ENCODE results near the gene MKKS. TPM values are rescaled to one million over a fixed set of nuclear protein-coding genes. Genes with fewer than 3 reads are reported as not detected.

The MKKS gene
- total RNA-seq, 2 donors from 2014 or later, result 11.4 to 13.0 TPM

DNA sequence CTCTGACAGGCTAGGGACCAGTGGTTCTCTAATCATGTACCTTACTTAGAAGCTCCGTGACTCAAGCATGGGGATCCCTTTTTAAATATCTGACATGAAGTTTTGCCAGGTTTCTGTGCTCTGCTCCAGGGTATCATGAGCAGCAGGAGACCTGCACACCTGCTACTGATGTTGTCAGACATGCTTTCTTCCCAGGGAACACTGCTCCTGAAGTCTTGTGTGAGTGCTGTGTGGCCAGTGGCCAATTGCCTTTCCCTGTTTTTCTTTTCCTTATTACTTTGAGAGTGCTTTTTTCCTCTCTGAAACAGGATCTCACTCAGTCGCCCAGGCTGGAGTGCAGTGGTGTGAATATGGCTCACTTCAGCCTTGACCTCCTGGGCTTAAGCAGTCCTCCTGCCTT, 27.5 kb upstream of the MKKS start:
- ATAC-seq (ENCODE audit: insufficient number of reproducible peaks, low FRiP score, low read depth) (no peak), DNase-seq (ENCODE audit: low spot score) (no peak)
- no peaks in the 10 kb centered on the region for H3K27me3 ChIP-seq (replicated peaks; ENCODE audit: insufficient read depth)
- no peak for TF ChIP-seq CTCF (IDR thresholded peaks at IDR 0.05)
- peaks cover 6 to 10% of the 10 kb centered on the region in 2 donors for H3K4me1 ChIP-seq (ENCODE audit: control insufficient read depth in 1 of 2, low read depth in 2 of 2)
- H3K27ac ChIP-seq, result no peak overlapping the region
- H3K36me3 ChIP-seq, result no peaks in the 10 kb centered on the region
- H3K9me3 ChIP-seq, result no peaks in the 10 kb centered on the region
- H3K4me3 ChIP-seq, result no peak overlapping the region

DNA sequence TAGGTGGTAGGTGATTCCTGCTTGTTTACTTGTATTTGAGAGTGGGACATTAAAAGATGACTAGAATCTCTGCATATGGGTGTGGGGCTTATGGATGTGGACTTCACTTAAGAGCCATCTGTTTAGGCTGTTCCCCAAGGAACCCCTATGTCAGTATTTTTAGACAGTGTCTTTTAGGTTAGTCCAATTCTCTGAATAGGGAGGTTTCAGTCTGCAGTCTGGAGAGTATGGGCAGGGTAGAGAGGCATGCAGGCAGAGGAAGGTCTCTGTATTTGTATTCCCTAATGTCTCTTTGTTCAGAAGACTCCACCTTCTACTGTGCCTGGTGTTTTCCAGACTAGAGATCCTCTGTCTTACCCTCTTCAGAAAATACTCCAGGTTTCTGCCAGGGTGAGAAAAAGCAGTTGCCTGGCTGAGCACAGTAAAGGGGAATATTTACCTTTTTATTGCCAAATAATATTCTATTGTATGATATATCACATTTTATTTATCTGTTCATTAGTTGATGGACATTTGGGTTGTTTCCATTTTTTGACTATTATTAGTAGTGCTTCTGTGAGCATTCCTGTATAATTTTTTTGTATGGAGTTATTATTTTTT, 20.2 kb upstream of the MKKS start:
- no peak overlapping the region for H3K27ac ChIP-seq

DNA sequence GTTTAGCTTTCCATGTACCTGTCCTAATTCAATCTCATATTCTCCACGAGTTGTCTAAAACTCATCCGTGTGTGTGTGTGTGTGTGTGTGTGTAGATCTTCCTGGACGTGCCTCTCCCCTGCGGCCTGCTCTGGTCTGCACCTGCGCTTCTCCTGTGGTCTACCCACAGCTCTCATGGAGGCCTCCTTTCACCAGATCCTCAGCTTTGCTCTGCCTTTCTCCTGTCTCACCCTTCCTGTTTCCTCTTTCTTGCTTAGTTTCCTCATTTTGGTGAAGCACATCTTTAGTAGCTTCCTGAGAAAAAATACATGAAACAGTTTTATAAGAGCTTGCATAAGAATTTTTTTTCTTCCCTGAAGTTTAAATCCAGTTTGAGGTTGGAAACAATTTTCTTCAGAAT, 19.2 kb upstream of the MKKS start:
- Histone ChIP-seq H3K4me3 (no peak overlapping the region), H3K36me3 (no peaks in the 10 kb centered on the region), H3K27ac (no peak overlapping the region), H3K4me1 (ENCODE audit: control insufficient read depth in 1 of 2, low read depth in 2 of 2) (no peaks in the 10 kb centered on the region), H3K27me3 (replicated peaks; ENCODE audit: insufficient read depth) (no peaks in the 10 kb centered on the region), H3K9me3 (no peaks in the 10 kb centered on the region)
- ATAC-seq (ENCODE audit: insufficient number of reproducible peaks, low FRiP score, low read depth), result no peak
- no peak for TF ChIP-seq CTCF (IDR thresholded peaks at IDR 0.05)
- DNase-seq (ENCODE audit: low spot score), result no peak

More for the DNA sequence above, 20.2 kb upstream of the MKKS start:
- ATAC-seq (ENCODE audit: insufficient number of reproducible peaks, low FRiP score, low read depth) (no peak), DNase-seq (ENCODE audit: low spot score) (no peak)
- Histone ChIP-seq H3K9me3 (no peaks in the 10 kb centered on the region), H3K36me3 (no peaks in the 10 kb centered on the region), H3K4me1 (ENCODE audit: control insufficient read depth in 1 of 2, low read depth in 2 of 2) (no peaks in the 10 kb centered on the region), H3K27me3 (replicated peaks; ENCODE audit: insufficient read depth) (no peaks in the 10 kb centered on the region), H3K4me3 (no peak overlapping the region)
- no peak for TF ChIP-seq CTCF (IDR thresholded peaks at IDR 0.05)

DNA sequence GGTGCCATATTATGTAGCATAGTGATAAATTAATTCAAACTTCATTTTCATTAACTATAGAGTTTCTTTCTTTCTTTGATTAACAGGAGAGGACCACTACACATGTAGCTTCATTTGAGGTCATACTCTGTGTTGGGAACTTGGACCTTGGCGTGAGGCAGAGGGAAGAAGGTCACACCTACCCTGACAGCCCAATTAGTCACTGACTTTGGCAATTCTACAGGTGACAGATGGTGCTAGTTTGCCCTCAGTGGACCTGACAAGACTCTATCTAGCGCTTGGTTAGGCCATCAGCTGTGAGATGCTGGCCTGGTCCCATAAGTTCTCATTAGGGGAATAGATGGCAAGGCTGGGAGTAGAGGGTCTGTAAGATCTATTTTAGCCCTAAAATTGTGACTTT, 15.2 kb upstream of the MKKS start:
- Histone ChIP-seq H3K36me3 (no peaks in the 10 kb centered on the region), H3K4me3 (no peak overlapping the region), H3K27ac (no peak overlapping the region), H3K4me1 (ENCODE audit: control insufficient read depth in 1 of 2, low read depth in 2 of 2) (no peaks in the 10 kb centered on the region), H3K9me3 (no peaks in the 10 kb centered on the region), H3K27me3 (replicated peaks; ENCODE audit: insufficient read depth) (no peaks in the 10 kb centered on the region)
- ATAC-seq (ENCODE audit: insufficient number of reproducible peaks, low FRiP score, low read depth) (no peak), DNase-seq (ENCODE audit: low spot score) (no peak)
- no peak for TF ChIP-seq CTCF (IDR thresholded peaks at IDR 0.05)

DNA sequence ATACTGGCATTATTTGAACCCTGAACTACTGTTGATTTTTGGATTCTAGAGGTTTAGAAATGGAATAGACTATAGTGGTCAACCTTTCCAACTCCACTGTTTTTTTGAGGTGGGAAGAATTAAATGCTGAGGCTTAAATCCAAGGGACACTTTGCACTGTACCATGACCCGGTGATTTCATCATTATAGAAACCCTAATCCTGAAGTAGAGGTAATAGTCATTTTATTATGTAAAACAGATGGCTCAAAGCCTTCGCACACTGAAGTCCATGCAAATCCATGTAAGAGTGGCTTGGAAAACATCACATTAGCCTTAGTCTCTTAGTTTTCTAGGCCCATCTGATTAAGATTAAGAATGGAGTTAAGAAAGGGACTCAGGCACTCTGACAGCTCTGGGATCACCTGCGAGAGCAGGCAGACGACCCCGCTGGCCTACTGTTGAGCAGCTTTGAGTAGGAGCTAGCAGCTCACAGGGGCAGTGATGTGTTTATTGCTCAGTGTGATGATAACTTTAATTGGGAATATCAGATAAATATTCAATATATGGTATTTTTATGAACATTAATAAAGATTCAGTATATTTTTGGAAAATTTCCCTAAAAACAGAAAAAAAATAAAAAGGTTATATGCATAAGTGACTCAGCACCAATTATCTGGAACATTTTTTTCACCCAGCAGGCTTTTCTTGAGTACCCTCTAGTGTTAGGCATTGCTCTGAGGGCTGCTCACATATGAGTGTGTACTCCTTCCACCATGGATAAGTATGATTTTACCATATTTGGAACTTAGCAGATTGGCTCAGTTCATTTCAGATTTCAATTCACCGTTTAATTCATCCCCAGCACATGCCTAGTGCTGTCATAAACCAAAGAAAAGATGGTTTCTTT, 14.5 kb upstream of the MKKS start:
- ATAC-seq (ENCODE audit: insufficient number of reproducible peaks, low FRiP score, low read depth), result no peak
- H3K9me3 ChIP-seq, result no peaks in the 10 kb centered on the region
- H3K36me3 ChIP-seq, result no peaks in the 10 kb centered on the region
- no peaks in the 10 kb centered on the region for H3K4me1 ChIP-seq (ENCODE audit: control insufficient read depth in 1 of 2, low read depth in 2 of 2)
- H3K27ac ChIP-seq, result no peak overlapping the region
- H3K4me3 ChIP-seq, result no peak overlapping the region
- no peak for TF ChIP-seq CTCF (IDR thresholded peaks at IDR 0.05)
- DNase-seq (ENCODE audit: low spot score), result no peak
- no peaks in the 10 kb centered on the region for H3K27me3 ChIP-seq (replicated peaks; ENCODE audit: insufficient read depth)

All from thoracic aorta (tissue), 2 donors.